PC-9 (cell line): ENCODE data around the gene CLEC4M.
"Not testable (repeated sequence)": the region's sequence is repeated elsewhere in the genome, so short reads cannot be mapped to it uniquely, and the experiment has no call there.

ENCODE experiments used
- CTCF ChIP-seq: fragments of 200-600 bp; sonication (generic); conservative IDR thresholded peaks from 2 replicates; pipeline ENCODE4 v1.6.1; 2017; ENCODE audit warnings: mixed run types, antibody characterized with exemption, mild to moderate bottlenecking, moderate library complexity
- EZH2 ChIP-seq: fragments of 200-600 bp; sonication (generic); IDR thresholded peaks from 2 replicates; pipeline ENCODE4 v1.8.0; 2017; ENCODE audit warnings: antibody characterized with exemption, low read depth

- TF ChIP-seq CTCF, EZH2: not testable (repeated sequence)
Observed at GRCh38 chr19:7765043-7765442, 2.0 kb downstream of the CLEC4M start.
